ENCODE results near the gene INO80E. TPM values are rescaled to one million over a fixed set of nuclear protein-coding genes. Genes with fewer than 3 reads are reported as not detected.

The INO80E gene
- total and polyA plus RNA-seq, 2 of the 8 experiments (the other 6 are each of a cell fraction or from before 2014, with no cell fraction given), result 43.0 to 91.2 TPM

- TF ChIP-seq TEAD4 (IDR thresholded peaks at IDR 0.05; ENCODE audit: low read depth, low read length) (no peak), SRF (IDR thresholded peaks at IDR 0.05; ENCODE audit: low read depth, low read length) (peak; percentile 31; the same call in 1 of the 2 replicates), KDM1A (IDR thresholded peaks at IDR 0.05; ENCODE audit: borderline replicate concordance, low read length) (no peak), ZNF274 (IDR thresholded peaks at IDR 0.05; ENCODE audit: borderline replicate concordance, extremely low read depth, low read length) (no peak), CBX5 (IDR thresholded peaks at IDR 0.05; ENCODE audit: low read depth, low read length) (no peak), RXRA (IDR thresholded peaks at IDR 0.05; ENCODE audit: insufficient read depth, low read depth, low read length) (no peak), BACH1 (IDR thresholded peaks at IDR 0.05; ENCODE audit: low read length) (0 out of 2 replicates have a peak, but pooled peaks have one; percentile 34), KDM4A (IDR thresholded peaks at IDR 0.05; ENCODE audit: low read depth, low read length, severe bottlenecking) (peak; percentile 41), RAD21 (IDR thresholded peaks at IDR 0.05 in 1 of 2, conservative IDR thresholded peaks at IDR 0.05 in 1 of 2; ENCODE audit: low read depth in 2 of 2, low read length in 2 of 2) (no peak), TAF7 (optimal IDR thresholded peaks at IDR 0.05; ENCODE audit: borderline replicate concordance, low read depth, low read length) (no peak), ATF3 (IDR thresholded peaks at IDR 0.05; ENCODE audit: insufficient read depth, low read depth, low read length) (no peak), USF2 (IDR thresholded peaks at IDR 0.05; ENCODE audit: low read length) (no peak), TBP (IDR thresholded peaks at IDR 0.05; ENCODE audit: low read depth, low read length) (no peak; the same call in 1 of the 2 replicates), JUN (IDR thresholded peaks at IDR 0.05; ENCODE audit: low read depth, low read length) (no peak), GTF2F1 (IDR thresholded peaks at IDR 0.05; ENCODE audit: borderline replicate concordance, low read depth, low read length) (no peak), POLR2A (IDR thresholded peaks at IDR 0.05; ENCODE audit: control extremely low read depth in 1 of 2, low read depth in 2 of 2, low read length in 2 of 2) (no peak), YY1 (IDR thresholded peaks at IDR 0.05; ENCODE audit: low read depth, low read length) (no peak), KDM5A (IDR thresholded peaks at IDR 0.05; ENCODE audit: low read length) (no peak), CTCF (IDR thresholded peaks at IDR 0.05; ENCODE audit: control extremely low read depth in 1 of 3, insufficient read depth in 1 of 3, low read depth in 1 of 3, low read length in 3 of 3) (no peak), JUND (IDR thresholded peaks at IDR 0.05; ENCODE audit: low read length) (no peak), RFX5 (IDR thresholded peaks at IDR 0.05; ENCODE audit: borderline replicate concordance, low read depth, low read length) (no peak)
These were observed 56.8 kb downstream of the INO80E start (continued) for GRCh38 chr16:30052671-30053372.
